Uterus (tissue), 2 donors: Measurements from ENCODE around the gene SLC30A7.

Experiments used
- CTCF ChIP-seq, 4 experiments: fragments of 200-600 bp in 2 of 4; fragments of 450-650 bp in 2 of 4; sonication (generic) in 2 of 4; IDR thresholded peaks; one replicate each; pipeline ENCODE4 v1.5.1; 2016 to 2019; ENCODE audit warnings: antibody characterized with exemption in 4 of 4, mild to moderate bottlenecking in 2 of 4, moderate library complexity in 1 of 4
- POLR2A ChIP-seq, 2 donors: fragments of 450-650 bp; IDR thresholded peaks; one replicate each; pipeline ENCODE4 v1.6.1; 2016; ENCODE audit warnings: antibody characterized with exemption in 2 of 2, mild to moderate bottlenecking in 1 of 2, moderate library complexity in 1 of 2

DNA sequence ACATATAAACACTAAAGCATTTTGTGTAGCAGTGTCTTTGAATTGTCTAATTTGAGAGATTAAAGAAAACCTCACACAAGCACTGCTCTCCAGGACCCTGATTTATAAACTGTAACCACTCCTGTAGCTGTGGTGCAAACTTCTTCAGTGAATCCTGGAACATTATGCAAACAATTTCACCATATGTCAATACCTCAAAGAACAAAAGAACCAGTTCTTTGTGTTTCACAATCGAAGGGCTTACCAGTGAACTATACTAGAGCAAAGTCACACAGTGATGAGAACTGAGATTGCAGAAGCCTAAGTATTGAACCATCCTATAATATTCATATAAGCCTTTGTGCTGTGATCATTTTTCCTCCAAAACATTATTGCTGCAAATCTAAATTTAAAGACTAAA, 108.2 kb downstream of the SLC30A7 start:
- TF ChIP-seq CTCF (IDR thresholded peaks at IDR 0.05), result no peak
- no peak for TF ChIP-seq POLR2A (IDR thresholded peaks at IDR 0.05)
